ENCODE measurements around the gene ARHGEF17.
"Not testable (repeated sequence)": the region's sequence is repeated elsewhere in the genome, so short reads cannot be mapped to it uniquely, and the experiment has no call there.

DNA sequence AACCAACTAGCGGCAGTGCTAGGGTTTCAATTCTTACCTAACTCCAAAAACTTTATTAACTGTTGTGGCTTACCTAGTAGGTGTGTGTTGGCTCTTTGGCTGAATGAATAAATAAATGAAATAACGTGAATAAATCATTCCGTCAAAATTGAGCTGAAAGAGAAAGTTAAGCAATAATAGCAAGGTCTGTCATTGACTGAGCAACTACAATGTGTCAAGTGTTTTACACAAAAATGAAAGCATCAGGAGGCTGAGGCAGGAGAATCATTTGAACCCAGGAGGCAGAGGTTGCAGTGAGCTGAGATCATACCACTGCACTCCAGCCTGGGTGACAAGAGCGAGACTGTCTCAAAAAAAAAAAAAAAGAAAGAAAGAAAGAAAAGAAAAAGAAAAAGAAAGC lies 33.9 kb upstream of the ARHGEF17 start:
- not testable (repeated sequence) for TF ChIP-seq PPARA (CRISPR knock-in tag; IDR thresholded peaks at IDR 0.05; ENCODE audit: borderline replicate concordance); ZFP3 (CRISPR knock-in tag; IDR thresholded peaks at IDR 0.05); CSDC2 (CRISPR knock-in tag; IDR thresholded peaks at IDR 0.05); ARNTL (CRISPR knock-in tag; IDR thresholded peaks at IDR 0.05; ENCODE audit: borderline replicate concordance, low read depth)

Data from SK-N-SH treated with all-trans-retinoic acid at 6 μM for 48 hours (cell line).